ENCODE data around the gene ZC3H6. TPM values are rescaled to one million over a fixed set of nuclear protein-coding genes. Genes with fewer than 3 reads are reported as not detected.

ZC3H6 gene
- total RNA-seq, 1 experiment from 2014 or later: 10.0 TPM

DNA sequence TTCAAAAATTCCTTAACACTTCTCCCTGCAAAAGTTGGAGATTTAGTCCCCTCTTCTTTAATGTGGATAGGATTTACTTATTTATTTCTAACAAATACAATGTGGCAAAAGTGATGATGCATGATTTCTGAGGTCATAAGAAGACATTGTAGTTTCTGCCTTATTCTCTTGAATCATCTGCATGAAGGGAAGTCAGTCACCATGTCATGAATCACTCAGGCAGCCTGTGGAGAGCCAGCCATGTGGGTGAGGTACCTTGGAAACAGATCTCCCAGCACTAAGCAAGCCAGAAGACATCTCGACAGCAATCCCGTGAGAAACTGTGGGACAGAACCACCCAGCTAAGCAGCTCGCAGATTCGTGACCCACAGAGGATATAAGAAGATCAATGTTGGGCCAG is 17.8 kb upstream of the ZC3H6 start (continued):
- TF ChIP-seq, protein P1, sequence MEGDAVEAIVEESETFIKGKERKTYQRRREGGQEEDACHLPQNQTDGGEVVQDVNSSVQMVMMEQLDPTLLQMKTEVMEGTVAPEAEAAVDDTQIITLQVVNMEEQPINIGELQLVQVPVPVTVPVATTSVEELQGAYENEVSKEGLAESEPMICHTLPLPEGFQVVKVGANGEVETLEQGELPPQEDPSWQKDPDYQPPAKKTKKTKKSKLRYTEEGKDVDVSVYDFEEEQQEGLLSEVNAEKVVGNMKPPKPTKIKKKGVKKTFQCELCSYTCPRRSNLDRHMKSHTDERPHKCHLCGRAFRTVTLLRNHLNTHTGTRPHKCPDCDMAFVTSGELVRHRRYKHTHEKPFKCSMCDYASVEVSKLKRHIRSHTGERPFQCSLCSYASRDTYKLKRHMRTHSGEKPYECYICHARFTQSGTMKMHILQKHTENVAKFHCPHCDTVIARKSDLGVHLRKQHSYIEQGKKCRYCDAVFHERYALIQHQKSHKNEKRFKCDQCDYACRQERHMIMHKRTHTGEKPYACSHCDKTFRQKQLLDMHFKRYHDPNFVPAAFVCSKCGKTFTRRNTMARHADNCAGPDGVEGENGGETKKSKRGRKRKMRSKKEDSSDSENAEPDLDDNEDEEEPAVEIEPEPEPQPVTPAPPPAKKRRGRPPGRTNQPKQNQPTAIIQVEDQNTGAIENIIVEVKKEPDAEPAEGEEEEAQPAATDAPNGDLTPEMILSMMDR (IDR thresholded peaks at IDR 0.05): no peak
- no peak for TF ChIP-seq CBFB (CRISPR knock-in tag; IDR thresholded peaks at IDR 0.05; ENCODE audit: low read depth)

DNA sequence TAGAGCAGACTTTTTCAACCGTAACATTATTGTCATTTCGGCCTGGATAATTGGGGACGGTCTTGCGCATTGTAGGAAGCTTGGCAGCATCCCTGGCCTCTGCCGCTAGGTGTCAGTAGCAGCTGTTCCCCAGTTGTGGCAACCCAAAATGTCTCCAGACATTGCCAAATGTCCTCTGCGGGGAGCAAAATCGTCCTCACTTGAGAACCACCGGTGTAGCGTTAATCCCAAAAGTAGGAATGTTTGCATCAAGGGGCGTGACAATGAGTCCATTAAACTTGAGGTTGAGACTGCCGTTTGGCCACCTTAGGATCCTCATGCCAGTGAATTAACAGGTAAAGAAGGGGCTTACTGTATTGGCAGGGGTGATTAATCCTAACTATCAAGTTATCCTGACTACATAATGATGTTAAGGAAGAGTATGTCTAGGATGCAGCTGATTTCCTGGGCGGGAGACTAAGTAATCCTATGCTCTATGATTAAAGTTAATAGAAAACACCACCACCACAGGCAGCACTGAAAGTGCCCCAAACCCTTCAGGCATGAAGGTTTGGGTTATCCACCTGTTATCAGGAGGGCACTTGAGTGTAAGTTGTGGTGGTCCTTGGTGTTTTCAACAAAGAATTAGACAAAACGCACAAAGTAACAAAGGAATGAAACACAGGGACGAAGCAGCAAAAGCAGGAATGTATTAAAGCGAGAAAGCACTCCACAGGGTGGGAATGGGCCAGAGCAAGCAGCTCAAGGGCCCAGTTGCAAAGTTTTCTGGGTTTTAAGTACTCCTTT is 15.7 kb upstream of the ZC3H6 start:
- DNase-seq (ENCODE audit: low spot score) (peak; percentile 87), ATAC-seq (peak; percentile 54)
- Mint-ChIP-seq H3K27me3 (ENCODE audit: low read depth) (no peaks in the 10 kb centered on the region; the same call in 1 of the 2 replicates), H3K36me3 (peaks cover 6% of the 10 kb centered on the region), H3K4me1 (peaks cover 15% of the 10 kb centered on the region), H3K9me3 (peaks cover 18% of the 10 kb centered on the region), H3K27ac (no peak overlapping the region), H3K4me3 (peak overlapping the region; percentile 34)
- ChIA-PET CTCF (interaction anchor here (0.5 to 2.0 kb wide), 11 partner anchors 10 to 591 kb away, joined by 3 to 9 read pairs (median 4); partner anchors contain the start of gene RGPD8), POLR2A (interaction anchor here (0.6 kb wide), 1 partner anchor 174 kb away, joined by 3 read pairs; the partner anchor contains the start of gene RGPD8)
- TF ChIP-seq, protein P1 (IDR thresholded peaks at IDR 0.05): peak; percentile 85
- TF ChIP-seq TCF7 (CRISPR knock-in tag; IDR thresholded peaks at IDR 0.05; ENCODE audit: low read depth): no peak
- peak; percentile 58 for TF ChIP-seq GABPB1 (CRISPR knock-in tag; IDR thresholded peaks at IDR 0.05)

DNA sequence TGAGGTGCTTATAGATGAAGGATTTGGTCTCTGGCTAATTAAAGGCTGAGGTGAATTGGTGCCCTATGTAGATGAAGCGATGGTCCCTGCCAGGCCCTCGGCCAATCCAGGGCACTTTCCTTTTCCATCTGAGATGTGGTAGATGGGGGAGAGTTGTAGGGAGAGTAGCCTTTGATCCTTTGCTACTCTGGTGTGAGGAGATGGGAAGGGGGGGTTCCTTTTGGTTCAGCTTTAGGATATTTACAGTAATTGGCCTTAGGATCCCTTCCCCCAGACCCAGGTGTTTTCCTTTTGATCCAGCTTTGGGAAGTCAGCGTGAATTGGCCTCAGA is 15.1 kb upstream of the ZC3H6 start:
- H3K27me3 Mint-ChIP-seq (ENCODE audit: low read depth): no peaks in the 10 kb centered on the region; the same call in 1 of the 2 replicates
- H3K9me3 Mint-ChIP-seq: peaks cover 18% of the 10 kb centered on the region
- TF ChIP-seq, protein P2, sequence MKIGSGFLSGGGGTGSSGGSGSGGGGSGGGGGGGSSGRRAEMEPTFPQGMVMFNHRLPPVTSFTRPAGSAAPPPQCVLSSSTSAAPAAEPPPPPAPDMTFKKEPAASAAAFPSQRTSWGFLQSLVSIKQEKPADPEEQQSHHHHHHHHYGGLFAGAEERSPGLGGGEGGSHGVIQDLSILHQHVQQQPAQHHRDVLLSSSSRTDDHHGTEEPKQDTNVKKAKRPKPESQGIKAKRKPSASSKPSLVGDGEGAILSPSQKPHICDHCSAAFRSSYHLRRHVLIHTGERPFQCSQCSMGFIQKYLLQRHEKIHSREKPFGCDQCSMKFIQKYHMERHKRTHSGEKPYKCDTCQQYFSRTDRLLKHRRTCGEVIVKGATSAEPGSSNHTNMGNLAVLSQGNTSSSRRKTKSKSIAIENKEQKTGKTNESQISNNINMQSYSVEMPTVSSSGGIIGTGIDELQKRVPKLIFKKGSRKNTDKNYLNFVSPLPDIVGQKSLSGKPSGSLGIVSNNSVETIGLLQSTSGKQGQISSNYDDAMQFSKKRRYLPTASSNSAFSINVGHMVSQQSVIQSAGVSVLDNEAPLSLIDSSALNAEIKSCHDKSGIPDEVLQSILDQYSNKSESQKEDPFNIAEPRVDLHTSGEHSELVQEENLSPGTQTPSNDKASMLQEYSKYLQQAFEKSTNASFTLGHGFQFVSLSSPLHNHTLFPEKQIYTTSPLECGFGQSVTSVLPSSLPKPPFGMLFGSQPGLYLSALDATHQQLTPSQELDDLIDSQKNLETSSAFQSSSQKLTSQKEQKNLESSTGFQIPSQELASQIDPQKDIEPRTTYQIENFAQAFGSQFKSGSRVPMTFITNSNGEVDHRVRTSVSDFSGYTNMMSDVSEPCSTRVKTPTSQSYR (CRISPR knock-in tag; IDR thresholded peaks at IDR 0.05): no peak
- TF ChIP-seq, protein P3, sequence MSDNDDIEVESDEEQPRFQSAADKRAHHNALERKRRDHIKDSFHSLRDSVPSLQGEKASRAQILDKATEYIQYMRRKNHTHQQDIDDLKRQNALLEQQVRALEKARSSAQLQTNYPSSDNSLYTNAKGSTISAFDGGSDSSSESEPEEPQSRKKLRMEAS (CRISPR knock-in tag; IDR thresholded peaks at IDR 0.05): no peak
- no peak for TF ChIP-seq ATF1 (CRISPR knock-in tag; IDR thresholded peaks at IDR 0.05)
- ChIA-PET CTCF (interaction anchor here (0.9 to 2.0 kb wide), 5 partner anchors 9 to 221 kb away, joined by 3 to 9 read pairs (median 4); no protein-coding TSS in a partner anchor), POLR2A (interaction anchor here (0.6 kb wide), 1 partner anchor 173 kb away, joined by 3 read pairs; the partner anchor contains the start of gene RGPD8)
- H3K4me3 Mint-ChIP-seq: no peak overlapping the region
- ATAC-seq: no peak
- H3K27ac Mint-ChIP-seq: no peak overlapping the region
- no peak for DNase-seq (ENCODE audit: low spot score)
- H3K4me1 Mint-ChIP-seq: peaks cover 15% of the 10 kb centered on the region
- peaks cover 6% of the 10 kb centered on the region for H3K36me3 Mint-ChIP-seq

DNA sequence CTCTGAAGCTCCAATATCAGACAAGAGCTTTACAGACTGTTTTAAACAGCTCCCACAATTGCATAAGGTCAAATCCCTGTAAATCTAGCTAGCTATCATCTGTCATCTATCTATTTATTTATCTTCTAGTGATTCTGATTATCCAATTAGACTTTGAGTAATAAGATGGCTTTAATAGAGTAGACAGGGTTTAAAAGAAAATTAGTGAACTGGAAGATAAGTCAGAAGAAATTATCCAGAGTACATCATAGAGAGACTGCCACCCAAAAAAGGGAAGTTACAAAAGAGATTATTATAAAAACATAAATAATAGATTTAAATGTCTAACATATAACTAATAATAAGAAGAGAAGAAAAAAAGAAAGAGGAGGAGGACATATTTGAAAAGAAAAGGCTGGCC is 12.5 kb upstream of the ZC3H6 start:
- POLR2A ChIA-PET: no interaction called here
- no peak for DNase-seq (ENCODE audit: low spot score)
- ATAC-seq: no peak
- Mint-ChIP-seq H3K4me1 (peaks cover 13% of the 10 kb centered on the region), H3K27me3 (ENCODE audit: low read depth) (no peaks in the 10 kb centered on the region; the same call in 1 of the 2 replicates), H3K36me3 (peaks cover 6% of the 10 kb centered on the region), H3K4me3 (no peak overlapping the region), H3K27ac (no peak overlapping the region), H3K9me3 (peaks cover 19% of the 10 kb centered on the region)
- CTCF ChIA-PET: no interaction called here
- TF ChIP-seq NFYB (CRISPR knock-in tag; conservative IDR thresholded peaks at IDR 0.05; ENCODE audit: low read depth) (no peak), TEAD1 (CRISPR knock-in tag; IDR thresholded peaks at IDR 0.05) (no peak), ZNF423 (CRISPR knock-in tag; IDR thresholded peaks at IDR 0.05) (no peak), NFATC4 (CRISPR knock-in tag; IDR thresholded peaks at IDR 0.05) (no peak), ZNF396 (CRISPR knock-in tag; IDR thresholded peaks at IDR 0.05; ENCODE audit: borderline replicate concordance) (no peak), ETV6 (CRISPR knock-in tag; IDR thresholded peaks at IDR 0.05) (no peak), GRHL2 (CRISPR knock-in tag; IDR thresholded peaks at IDR 0.05; ENCODE audit: insufficient replicate concordance, severe bottlenecking) (no peak)
- TF ChIP-seq, protein P3 (CRISPR knock-in tag; IDR thresholded peaks at IDR 0.05): no peak
- TF ChIP-seq, protein P4, sequence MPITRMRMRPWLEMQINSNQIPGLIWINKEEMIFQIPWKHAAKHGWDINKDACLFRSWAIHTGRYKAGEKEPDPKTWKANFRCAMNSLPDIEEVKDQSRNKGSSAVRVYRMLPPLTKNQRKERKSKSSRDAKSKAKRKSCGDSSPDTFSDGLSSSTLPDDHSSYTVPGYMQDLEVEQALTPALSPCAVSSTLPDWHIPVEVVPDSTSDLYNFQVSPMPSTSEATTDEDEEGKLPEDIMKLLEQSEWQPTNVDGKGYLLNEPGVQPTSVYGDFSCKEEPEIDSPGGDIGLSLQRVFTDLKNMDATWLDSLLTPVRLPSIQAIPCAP (CRISPR knock-in tag; IDR thresholded peaks at IDR 0.05): no peak
- TF ChIP-seq, protein P5, sequence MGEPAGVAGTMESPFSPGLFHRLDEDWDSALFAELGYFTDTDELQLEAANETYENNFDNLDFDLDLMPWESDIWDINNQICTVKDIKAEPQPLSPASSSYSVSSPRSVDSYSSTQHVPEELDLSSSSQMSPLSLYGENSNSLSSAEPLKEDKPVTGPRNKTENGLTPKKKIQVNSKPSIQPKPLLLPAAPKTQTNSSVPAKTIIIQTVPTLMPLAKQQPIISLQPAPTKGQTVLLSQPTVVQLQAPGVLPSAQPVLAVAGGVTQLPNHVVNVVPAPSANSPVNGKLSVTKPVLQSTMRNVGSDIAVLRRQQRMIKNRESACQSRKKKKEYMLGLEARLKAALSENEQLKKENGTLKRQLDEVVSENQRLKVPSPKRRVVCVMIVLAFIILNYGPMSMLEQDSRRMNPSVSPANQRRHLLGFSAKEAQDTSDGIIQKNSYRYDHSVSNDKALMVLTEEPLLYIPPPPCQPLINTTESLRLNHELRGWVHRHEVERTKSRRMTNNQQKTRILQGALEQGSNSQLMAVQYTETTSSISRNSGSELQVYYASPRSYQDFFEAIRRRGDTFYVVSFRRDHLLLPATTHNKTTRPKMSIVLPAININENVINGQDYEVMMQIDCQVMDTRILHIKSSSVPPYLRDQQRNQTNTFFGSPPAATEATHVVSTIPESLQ (CRISPR knock-in tag; IDR thresholded peaks at IDR 0.05): no peak
- TF ChIP-seq, protein P6, sequence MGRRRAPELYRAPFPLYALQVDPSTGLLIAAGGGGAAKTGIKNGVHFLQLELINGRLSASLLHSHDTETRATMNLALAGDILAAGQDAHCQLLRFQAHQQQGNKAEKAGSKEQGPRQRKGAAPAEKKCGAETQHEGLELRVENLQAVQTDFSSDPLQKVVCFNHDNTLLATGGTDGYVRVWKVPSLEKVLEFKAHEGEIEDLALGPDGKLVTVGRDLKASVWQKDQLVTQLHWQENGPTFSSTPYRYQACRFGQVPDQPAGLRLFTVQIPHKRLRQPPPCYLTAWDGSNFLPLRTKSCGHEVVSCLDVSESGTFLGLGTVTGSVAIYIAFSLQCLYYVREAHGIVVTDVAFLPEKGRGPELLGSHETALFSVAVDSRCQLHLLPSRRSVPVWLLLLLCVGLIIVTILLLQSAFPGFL (CRISPR knock-in tag; IDR thresholded peaks at IDR 0.05; ENCODE audit: borderline replicate concordance): no peak

All from WTC11 (cell line).